Activated T-cell treated with anti-CD3 and anti-CD28 coated beads for 48 hours (primary cell): ENCODE results near the gene CDX2.

Source experiments
- DNase-seq: peaks from one replicate; pipeline ENCODE4 v3.0.0-alpha.2; 2020; ENCODE audit warnings: low read depth

The CDX2 gene

GRCh38 chr13:27928805-27929753, 40.0 kb downstream of the CDX2 start:
- DNase-seq = no peak

GRCh38 chr13:27928353-27928804, 40.7 kb downstream of the CDX2 start:
- no peak for DNase-seq

DNA sequence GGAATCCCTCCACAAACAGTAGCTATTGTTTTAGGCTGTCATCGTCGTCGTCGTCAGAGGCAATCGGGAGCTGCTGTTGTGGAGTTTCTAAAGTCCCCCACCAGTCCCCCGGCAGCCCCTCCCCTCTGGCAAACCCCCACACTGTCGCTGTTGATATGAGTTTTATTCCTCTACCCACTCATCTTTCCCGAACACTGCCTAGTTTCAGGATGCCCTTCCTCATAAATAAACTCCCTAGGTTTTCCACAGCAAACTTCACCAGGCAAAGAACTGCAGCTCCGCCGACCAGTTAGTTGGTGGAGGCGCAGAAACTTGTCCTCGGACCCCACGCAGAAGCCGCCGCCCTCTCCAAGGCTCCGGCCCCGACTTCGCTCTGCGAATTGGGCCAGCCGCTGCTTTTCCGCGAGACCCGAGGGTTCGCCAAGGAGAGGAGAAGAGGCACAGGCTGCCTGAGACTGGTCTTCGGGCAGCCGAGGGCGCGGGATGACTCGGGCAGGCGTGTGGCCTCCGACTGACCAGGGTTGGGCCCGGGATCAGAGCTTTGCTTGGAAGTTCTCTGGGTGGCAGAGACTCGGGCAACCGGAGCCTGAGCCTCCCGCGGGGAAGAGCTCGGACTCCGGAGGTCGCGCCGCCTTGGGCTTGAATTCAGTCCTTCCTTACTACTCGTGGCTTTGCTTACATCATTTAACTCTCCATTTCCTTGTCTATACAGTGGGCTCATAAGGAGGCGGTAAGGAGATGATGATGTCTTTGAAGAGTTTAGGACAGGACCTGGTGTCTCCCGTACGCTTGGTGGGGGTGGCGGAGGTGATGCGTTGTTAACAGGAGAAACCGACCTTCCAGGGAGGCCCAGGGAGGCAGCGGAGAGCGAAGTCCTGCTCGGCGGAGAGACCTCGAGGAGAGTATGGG, 41.4 kb downstream of the CDX2 start:
- no peak for DNase-seq

DNA sequence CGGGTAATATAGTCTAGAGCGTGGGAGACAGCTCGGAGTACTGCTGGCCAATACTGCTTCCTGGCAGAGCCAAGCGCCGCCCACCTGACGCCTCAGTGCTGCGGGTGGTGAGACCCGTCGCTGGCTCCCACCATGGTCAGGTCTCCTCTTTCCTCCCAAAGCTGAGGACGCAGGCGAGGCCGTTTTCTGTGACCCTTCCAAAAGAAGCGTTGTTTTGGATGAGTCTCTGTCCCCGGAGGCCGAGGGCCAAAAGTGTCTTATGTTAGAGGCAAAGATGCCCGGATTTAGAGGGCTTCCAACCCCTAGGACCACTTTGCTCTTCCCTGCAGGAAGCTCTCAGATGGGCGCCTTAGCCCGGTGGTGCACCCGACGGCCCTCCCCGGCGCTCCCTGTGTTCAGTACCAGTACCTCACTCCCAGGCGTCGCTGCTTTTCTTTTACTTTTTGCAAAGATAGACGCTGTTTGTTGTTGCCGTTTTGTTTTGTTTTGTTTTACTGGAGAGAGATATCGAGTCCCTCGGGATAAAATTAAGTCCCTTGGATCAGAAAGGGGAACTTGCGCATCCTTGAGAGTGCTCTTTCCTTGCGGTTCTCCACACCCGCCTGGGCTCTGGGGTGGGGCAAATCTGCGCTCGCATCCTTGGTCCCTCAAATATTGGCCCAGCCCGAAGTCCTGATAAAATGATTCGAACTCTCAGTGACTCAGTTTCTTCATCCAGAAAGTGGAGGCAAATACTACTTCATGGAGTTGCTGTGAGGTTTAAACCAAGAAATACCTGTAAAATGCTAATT, 42.3 kb downstream of the CDX2 start:
- DNase-seq = no peak

- no peak for DNase-seq
These were observed 43.7 kb downstream of the CDX2 start for GRCh38 chr13:27925220-27925991.

DNA sequence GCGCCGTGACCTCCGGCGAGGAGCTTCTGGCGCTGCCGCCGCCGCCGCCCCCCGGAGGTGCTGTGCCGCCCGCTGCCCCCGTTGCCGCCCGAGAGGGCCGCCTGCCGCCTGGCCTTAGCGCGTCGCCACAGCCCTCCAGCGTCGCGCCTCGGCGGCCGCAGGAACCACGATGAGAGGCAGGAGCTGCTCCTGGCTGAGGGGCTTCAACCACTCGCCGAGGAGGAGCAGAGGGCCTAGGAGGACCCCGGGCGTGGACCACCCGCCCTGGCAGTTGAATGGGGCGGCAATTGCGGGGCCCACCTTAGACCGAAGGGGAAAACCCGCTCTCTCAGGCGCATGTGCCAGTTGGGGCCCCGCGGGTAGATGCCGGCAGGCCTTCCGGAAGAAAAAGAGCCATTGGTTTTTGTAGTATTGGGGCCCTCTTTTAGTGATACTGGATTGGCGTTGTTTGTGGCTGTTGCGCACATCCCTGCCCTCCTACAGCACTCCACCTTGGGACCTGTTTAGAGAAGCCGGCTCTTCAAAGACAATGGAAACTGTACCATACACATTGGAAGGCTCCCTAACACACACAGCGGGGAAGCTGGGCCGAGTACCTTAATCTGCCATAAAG, 44.5 kb downstream of the CDX2 start:
- no peak for DNase-seq

GRCh38 chr13:27923794-27924528, 45.2 kb downstream of the CDX2 start:
- no peak for DNase-seq

DNA sequence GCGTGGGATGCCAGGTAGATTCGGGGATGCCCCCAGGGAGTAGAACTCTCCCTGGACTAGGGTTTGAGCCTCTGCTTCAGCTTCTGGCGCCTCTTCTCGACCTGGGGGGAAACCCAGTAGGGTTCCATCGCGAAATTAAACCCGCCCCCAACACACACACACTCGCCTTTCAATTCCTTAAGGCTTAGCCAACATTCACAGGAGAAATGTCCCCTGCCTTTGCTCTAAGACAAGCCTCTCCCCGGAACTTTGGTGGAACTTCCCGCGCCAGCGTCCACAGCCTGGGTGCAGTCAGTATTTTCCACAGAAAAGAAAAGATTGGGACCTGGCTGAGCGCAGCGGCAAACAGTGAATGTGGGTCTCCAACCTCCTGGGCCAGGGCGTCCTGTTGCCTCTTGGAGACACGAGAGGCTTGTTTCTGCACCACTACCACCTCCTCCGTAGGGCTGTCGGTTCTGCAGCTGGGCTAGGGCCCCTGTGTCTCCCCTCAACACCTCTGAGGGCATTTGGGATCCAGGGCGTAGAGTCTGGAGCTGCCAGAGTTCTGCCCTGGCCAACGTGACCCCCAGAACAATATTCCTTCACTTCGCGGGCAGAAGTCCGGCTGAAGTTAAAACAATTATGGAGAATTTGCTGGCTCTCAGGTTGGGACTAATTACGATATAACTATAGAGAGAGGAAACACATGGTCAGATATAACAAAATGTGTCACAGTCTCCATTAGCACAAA, 46.1 kb downstream of the CDX2 start:
- DNase-seq = no peak

DNA sequence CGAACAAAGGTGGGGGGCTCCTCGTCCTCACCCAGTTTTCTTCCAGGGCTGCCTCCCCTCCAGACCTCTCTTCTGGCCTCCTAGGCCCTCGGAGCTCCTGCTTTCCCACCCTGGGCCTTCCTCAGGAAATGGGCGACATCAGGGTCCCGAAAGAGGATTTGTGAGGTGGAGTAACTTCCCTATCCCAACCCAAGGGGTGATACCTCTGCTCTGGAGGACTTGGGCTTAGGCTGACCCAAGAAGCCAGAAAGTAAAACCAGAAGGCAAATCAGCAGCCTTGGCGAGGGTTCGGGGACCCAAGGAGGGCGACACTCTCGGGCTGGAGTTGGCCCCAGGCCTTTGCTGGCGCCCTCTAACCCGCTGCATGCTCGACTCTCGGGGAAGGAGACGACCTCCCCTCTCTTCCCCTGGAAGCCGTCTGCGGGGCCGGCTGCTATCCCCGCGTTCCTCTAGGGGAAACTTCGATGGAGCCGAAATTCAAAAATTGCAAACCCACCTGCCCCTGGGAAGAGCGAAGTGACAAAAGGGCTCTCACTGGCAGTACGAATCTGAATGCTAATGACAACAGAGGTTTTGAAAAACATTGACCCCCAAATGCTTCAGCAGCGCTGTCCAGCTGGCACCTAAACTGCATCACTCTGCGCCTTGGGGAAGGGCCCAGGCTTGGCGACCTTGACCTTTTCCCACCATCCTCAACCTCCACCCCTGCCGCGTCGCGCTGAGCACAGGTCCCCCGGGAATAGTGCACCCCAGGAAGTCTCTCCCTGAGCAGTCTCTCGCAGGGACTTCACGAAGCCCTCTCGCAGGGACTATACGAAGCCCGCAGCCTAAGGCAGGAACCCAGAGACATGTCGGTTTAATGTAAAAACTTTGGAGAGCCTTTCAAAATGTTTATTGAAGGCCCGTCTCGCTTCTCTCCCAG, 46.9 kb downstream of the CDX2 start:
- no peak for DNase-seq

GRCh38 chr13:27921421-27921960, 47.6 kb downstream of the CDX2 start:
- DNase-seq = no peak

- DNase-seq = no peak
These were observed 48.3 kb downstream of the CDX2 start for GRCh38 chr13:27920677-27921420.

DNA sequence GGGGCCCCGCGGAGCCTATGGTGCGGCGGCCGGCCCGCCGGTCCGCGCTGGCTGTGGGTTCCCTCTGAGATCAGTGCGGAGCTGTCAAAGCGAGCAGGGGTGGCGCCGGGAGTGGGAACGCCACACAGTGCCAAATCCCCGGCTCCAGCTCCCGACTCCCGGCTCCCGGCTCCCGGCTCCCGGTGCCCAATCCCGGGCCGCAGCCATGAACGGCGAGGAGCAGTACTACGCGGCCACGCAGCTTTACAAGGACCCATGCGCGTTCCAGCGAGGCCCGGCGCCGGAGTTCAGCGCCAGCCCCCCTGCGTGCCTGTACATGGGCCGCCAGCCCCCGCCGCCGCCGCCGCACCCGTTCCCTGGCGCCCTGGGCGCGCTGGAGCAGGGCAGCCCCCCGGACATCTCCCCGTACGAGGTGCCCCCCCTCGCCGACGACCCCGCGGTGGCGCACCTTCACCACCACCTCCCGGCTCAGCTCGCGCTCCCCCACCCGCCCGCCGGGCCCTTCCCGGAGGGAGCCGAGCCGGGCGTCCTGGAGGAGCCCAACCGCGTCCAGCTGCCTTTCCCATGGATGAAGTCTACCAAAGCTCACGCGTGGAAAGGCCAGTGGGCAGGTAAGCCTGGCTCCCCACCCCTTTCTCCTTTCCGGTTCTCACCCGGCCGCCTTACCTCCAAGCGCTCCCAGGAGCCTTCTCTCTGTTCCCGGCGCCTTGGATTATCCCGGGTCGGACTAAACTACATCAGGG, 49.0 kb downstream of the CDX2 start, which contains the start of gene PDX1:
TSS of gene PDX1 (plus strand) at position 67 of the 743 bp plus-strand sequence. CDS start at position 206, 139 bp downstream.
- DNase-seq = no peak

GRCh38 chr13:27919659-27919933, 49.5 kb downstream of the CDX2 start:
- no peak for DNase-seq

- DNase-seq = no peak
These were observed 50.0 kb downstream of the CDX2 start for GRCh38 chr13:27918918-27919658.

DNA sequence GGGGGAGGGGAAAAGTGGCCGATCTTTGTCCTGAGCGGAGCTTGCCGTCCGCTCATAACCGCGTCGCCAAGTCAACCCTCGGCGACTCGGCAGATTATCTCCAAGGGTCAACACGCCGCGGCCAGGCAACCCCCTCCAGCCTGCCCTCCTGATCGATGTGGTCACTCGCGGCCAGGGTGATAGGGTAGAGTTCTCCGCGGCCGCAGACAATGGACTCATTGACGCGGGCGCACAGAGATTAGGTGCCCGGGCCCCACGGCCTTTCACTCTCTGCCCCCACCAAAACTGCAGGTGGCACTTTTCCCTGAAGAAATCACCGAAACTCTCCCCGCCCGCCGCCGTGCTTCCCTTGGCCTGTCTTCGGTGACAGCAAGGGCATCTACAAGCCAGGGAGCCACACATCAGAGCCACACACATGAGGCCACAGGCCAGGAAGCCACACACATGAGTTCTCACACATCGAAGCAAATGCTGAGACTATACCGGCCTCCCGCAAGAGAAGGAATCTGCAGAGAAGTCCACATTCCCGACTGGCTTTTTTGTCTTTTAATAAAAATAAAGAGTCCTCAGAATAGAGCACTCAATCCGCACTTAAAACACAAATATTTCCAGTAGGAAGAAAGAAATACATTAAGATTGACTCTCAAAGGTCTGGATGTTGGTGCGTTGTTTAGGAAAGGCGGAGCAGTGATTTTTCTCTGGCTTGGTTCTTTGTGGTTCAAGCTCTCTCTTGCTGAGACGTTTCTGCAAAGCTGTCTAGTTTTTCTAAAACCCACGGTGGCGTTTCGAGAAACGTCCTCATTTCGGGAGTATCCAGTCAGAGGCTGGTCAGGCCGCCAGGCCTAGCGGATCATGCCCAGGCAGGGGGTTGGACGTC, 50.8 kb downstream of the CDX2 start:
- DNase-seq = no peak
